Testis (tissue), 3 donors: ENCODE results near the gene CAB39. TPM values are rescaled to one million over a fixed set of nuclear protein-coding genes. Genes with fewer than 3 reads are reported as not detected.

Source experiments
- DNase-seq: peaks from one replicate; pipeline ENCODE4 v3.0.0-alpha.2; 2019
- H3K27ac ChIP-seq, 2 donors: fragments of 200-600 bp; sonication (generic); one replicate each; pipeline ENCODE4 v1.5.1; 2019
- H3K27me3 ChIP-seq: fragments of 200-600 bp; sonication (generic); one replicate; pipeline ENCODE4 v1.5.1; 2019
- H3K36me3 ChIP-seq: fragments of 200-600 bp; sonication (generic); one replicate; pipeline ENCODE4 v1.5.1; 2017; ENCODE audit warnings: low read depth; ENCODE audit errors: missing control alignments
- H3K4me1 ChIP-seq: fragments of 200-600 bp; sonication (generic); one replicate; pipeline ENCODE4 v1.5.1; 2019
- H3K4me3 ChIP-seq, 2 donors: fragments of 200-600 bp; sonication (generic); one replicate each; pipeline ENCODE4 v1.5.1; 2017 to 2019
- H3K9me3 ChIP-seq: fragments of 200-600 bp; sonication (generic); one replicate; pipeline ENCODE4 v1.5.1; 2017
- POLR2A ChIP-seq: fragments of 450-650 bp; IDR thresholded peaks from one replicate; pipeline ENCODE4 v1.6.1; 2017; ENCODE audit warnings: antibody characterized with exemption, mild to moderate bottlenecking, moderate library complexity
- WGBS, 2 donors: methylation state at CpG; one replicate each; pipeline ENCODE4 v1.1.5; 2018; 5-methylcytosine and 5-hydroxymethylcytosine counted together
- intact Hi-C: fragments of 100-400 bp; cut with DNase I; formaldehyde crosslinking; loops from one replicate; pipeline ENCODE4 v1.15.1; 2023; ENCODE audit warnings: low total_unique reads
- polyA plus RNA-seq: library from polyadenylated mRNA; stranded (reverse); fragments of 350-450 nt; fragmentation: Illumina TruSeq; extraction: RNeasy Lipid Tissue Mini Kit (QIAGEN cat#74804); gene quantifications from one replicate; pipeline ENCODE4 v1.2.3, GENCODE V29; 2014; ENCODE audit warnings: low read depth, low replicate concordance; ENCODE audit not compliant: insufficient read depth
- total RNA-seq, 2 donors: library from RNA; depleted of rRNA; stranded (reverse); fragments of >200 nt; gene quantifications; one replicate each; pipeline ENCODE4 v1.2.3, GENCODE V29; 2016
- TF ChIP-seq, protein P1 (sequence below), 3 experiments: fragments of 450-650 bp in 2 of 3; fragments of 200-600 bp in 1 of 3; sonication (generic) in 1 of 3; IDR thresholded peaks; one replicate each; pipeline ENCODE4 v1.5.1; 2016 to 2019; ENCODE audit warnings: antibody characterized with exemption in 3 of 3, mild to moderate bottlenecking in 2 of 3, moderate library complexity in 1 of 3

CAB39 gene
- total and polyA plus RNA-seq, 3 donors from 2014 or later, result 76.1 to 82.2 (median 76.8) TPM

DNA sequence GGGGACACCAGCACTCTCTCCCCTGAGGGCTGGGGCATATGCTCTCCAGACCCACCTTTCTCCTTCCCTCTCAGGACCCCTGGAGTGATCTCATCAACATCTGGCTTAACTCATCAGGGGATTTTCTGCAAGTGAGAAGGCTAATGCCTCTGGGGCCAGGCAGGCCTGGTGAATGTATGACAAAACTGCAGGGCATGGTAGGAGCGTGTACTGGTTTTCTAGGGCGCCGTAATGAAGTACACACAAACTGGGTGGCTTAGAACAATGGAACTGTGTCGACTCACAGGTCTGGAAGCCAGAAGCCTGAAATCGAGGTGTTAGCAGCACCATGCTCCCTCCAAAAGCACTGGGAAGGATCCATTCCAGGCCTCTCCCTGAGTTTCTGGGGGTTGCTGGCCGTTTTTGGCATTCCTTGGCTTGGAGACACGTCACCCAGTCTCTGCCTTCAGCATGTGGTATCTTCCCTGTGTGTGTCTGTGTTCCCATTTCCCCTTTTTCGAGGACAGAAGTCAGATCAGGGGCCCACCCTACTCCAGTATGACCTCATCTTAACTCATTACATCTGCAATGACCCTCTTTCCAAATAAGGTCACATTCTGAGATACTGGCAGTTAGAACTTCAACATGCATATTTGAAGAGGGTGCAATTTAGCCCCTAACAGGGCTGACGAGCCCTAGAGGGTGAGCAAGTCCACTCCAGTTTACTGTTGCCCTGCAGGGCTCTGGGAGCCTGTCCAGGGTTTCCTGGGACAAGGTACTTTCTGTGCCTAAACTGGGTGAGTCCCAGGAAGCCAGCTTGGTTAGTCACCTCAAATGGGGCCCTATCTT, 45.5 kb upstream of the CAB39 start:
- intact Hi-C loops, result no loop called here
- DNase-seq, result no peak
- H3K36me3 ChIP-seq, result no peaks in the 10 kb centered on the region
- no peaks in the 10 kb centered on the region for H3K9me3 ChIP-seq
- H3K4me3 ChIP-seq, result no peak overlapping the region
- H3K27me3 ChIP-seq, result no peaks in the 10 kb centered on the region
- H3K27ac ChIP-seq, result no peak overlapping the region
- WGBS, 2 donors, result 70 to 79% methylated on average over 9 of the region's 9 CpGs
- H3K4me1 ChIP-seq, result no peaks in the 10 kb centered on the region
- TF ChIP-seq, protein P1, sequence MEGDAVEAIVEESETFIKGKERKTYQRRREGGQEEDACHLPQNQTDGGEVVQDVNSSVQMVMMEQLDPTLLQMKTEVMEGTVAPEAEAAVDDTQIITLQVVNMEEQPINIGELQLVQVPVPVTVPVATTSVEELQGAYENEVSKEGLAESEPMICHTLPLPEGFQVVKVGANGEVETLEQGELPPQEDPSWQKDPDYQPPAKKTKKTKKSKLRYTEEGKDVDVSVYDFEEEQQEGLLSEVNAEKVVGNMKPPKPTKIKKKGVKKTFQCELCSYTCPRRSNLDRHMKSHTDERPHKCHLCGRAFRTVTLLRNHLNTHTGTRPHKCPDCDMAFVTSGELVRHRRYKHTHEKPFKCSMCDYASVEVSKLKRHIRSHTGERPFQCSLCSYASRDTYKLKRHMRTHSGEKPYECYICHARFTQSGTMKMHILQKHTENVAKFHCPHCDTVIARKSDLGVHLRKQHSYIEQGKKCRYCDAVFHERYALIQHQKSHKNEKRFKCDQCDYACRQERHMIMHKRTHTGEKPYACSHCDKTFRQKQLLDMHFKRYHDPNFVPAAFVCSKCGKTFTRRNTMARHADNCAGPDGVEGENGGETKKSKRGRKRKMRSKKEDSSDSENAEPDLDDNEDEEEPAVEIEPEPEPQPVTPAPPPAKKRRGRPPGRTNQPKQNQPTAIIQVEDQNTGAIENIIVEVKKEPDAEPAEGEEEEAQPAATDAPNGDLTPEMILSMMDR (IDR thresholded peaks at IDR 0.05), result no peak
- TF ChIP-seq POLR2A, result no peak

DNA sequence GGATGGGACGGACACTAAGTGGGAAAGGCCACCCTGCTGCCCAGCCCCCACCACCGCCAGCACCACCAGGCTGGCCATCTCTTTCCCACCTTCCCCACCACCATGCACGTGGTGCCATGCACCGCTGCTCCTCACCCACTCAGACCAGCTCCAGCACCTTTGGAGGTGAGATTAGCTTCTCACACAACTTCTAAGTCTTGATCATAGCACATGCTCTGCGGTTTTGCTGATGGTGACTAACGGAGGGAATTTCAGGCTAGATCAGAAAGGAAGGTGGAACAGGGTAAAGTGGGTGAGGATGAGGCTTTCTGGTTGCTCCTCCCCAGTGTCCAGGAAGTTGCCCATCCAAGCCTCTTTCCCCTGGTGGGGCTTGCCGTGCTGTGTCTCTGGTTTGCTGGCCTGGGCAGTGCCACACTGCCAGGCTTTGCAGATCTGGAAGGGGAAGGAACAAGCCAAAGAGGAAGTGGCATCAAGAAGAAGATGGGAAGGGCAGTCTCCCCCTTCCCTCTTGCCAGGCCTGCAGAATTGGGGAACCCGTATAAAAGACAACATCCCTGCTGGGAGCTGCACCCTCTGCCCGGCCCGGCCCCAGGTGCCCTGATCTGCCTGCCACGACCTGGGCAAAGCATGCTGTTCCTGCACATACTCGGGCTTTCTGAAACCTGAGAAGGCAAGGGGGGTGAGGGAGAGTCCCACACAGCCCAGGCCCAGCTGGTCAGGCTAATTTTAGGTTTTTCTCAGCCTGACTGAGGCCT, 44.3 kb upstream of the CAB39 start:
- Histone ChIP-seq H3K27ac (no peak overlapping the region), H3K4me1 (no peaks in the 10 kb centered on the region), H3K27me3 (no peaks in the 10 kb centered on the region), H3K9me3 (no peaks in the 10 kb centered on the region), H3K4me3 (no peak overlapping the region), H3K36me3 (no peaks in the 10 kb centered on the region)
- intact Hi-C loops, result no loop called here
- no peak for DNase-seq
- 68 to 73% methylated on average over 12 of the region's 12 CpGs for WGBS, 2 donors
- TF ChIP-seq, protein P1 (IDR thresholded peaks at IDR 0.05), result no peak
- TF ChIP-seq POLR2A, result no peak

DNA sequence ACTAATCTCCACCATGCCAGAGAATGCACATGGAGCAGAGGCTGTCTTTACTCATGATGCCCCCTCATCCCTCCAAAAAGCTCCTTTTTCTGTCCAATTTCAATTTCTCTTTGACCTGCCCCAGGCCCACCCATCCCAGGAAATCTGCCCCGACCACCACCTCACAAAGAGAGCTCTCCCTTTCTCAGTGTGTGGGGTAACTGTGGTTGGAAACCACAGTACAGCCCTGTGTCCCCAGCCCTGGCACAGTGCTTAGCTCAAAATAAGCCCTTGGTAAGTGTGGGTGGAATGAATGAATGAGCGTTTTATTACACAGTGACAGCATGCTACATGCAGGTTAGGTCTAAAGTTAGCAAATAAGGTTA, 43.7 kb upstream of the CAB39 start:
- Histone ChIP-seq H3K4me1 (no peaks in the 10 kb centered on the region), H3K9me3 (no peaks in the 10 kb centered on the region), H3K4me3 (no peak overlapping the region), H3K36me3 (no peaks in the 10 kb centered on the region), H3K27me3 (no peaks in the 10 kb centered on the region), H3K27ac (no peak overlapping the region)
- intact Hi-C loops, result no loop called here
- DNase-seq, result no peak
- 82 to 92% methylated on average over 1 to 2 of the region's 2 CpGs for WGBS, 2 donors
- TF ChIP-seq, protein P1 (IDR thresholded peaks at IDR 0.05), result no peak
- no peak for TF ChIP-seq POLR2A

DNA sequence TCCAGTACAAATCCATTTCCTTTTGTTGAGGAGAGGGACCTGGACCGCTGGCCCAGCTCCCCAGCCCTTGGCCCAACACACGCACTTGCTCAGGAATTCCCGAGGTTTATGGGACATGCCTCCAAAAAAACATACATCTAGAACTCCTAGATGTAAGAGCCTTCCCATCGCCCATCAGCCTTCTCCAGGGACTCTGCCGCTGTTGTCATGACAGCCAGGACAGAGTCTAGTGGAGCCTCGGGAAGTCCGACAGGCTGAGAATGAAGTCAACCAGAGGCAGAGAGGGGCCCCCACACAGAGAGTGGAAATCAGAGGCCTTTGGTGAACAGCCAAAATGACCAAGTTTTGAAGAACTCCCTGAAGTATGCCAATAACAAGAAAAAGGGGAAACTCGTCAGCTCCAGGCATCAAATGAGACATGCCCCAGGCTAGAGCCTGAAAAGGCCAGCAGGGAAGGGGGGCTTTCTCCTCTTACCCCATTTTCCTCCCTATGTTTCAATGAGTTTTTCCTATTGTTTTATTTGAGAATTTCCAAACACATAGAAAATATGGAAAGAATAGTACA, 43.2 kb upstream of the CAB39 start:
- WGBS, 2 donors, result 90 to 92% methylated on average over 8 of the region's 8 CpGs
- no peak overlapping the region for H3K4me3 ChIP-seq
- H3K27ac ChIP-seq, result no peak overlapping the region
- H3K27me3 ChIP-seq, result no peaks in the 10 kb centered on the region
- TF ChIP-seq POLR2A, result no peak
- TF ChIP-seq, protein P1 (IDR thresholded peaks at IDR 0.05), result no peak
- DNase-seq, result no peak
- H3K9me3 ChIP-seq, result no peaks in the 10 kb centered on the region
- intact Hi-C loops, result no loop called here
- no peaks in the 10 kb centered on the region for H3K36me3 ChIP-seq
- no peaks in the 10 kb centered on the region for H3K4me1 ChIP-seq
